Right renal pelvis (tissue), 4 donors: ENCODE data around the gene CALCOCO2. TPM values are rescaled to one million over a fixed set of nuclear protein-coding genes. Genes with fewer than 3 reads are reported as not detected.
"Not testable (repeated sequence)": the region's sequence is repeated elsewhere in the genome, so short reads cannot be mapped to it uniquely, and the experiment has no call there.

Experiments used
- DNase-seq, 4 donors: peaks; one replicate each; pipeline ENCODE4 v3.0.0-alpha.2; 2013; ENCODE audit warnings: low read depth in 4 of 4, low spot score in 3 of 4, missing footprints in 1 of 4
- polyA plus RNA-seq, 4 donors: library from polyadenylated mRNA; unstranded; fragments of 120-200 nt; gene quantifications; one replicate each; pipeline ENCODE4 v1.2.1, GENCODE V29; 2013; ENCODE audit not compliant: insufficient read length in 4 of 4

The CALCOCO2 gene
- polyA plus RNA-seq, 4 donors, result 70.1 to 87.4 (median 83.2) TPM

- not testable (repeated sequence) for DNase-seq
These were observed 9.9 kb upstream of the CALCOCO2 start for GRCh38 chr17:48820936-48821335.

- no peak for DNase-seq
These were observed 5.1 kb upstream of the CALCOCO2 start for GRCh38 chr17:48825446-48826381.

GRCh38 chr17:48831549-48831883 lies 681 bp downstream of the CALCOCO2 start:
- no peak for DNase-seq

GRCh38 chr17:48834973-48835372 lies 4.1 kb downstream of the CALCOCO2 start:
- no peak for DNase-seq

GRCh38 chr17:48835971-48836370 lies 5.1 kb downstream of the CALCOCO2 start:
- DNase-seq, result no peak

GRCh38 chr17:48837458-48837857 lies 6.6 kb downstream of the CALCOCO2 start:
- DNase-seq, result not testable (repeated sequence)

GRCh38 chr17:48840441-48840840 lies 9.6 kb downstream of the CALCOCO2 start:
- DNase-seq, result no peak

- DNase-seq, result no peak
These were observed 10.6 kb downstream of the CALCOCO2 start for GRCh38 chr17:48841395-48841831.

GRCh38 chr17:48842746-48843145 lies 11.9 kb downstream of the CALCOCO2 start:
- no peak for DNase-seq

- DNase-seq, result no peak
These were observed 12.5 kb downstream of the CALCOCO2 start for GRCh38 chr17:48843187-48843900.

GRCh38 chr17:48850792-48851323 lies 20.0 kb downstream of the CALCOCO2 start:
- DNase-seq, result no peak

- DNase-seq, result no peak
These were observed 24.1 kb downstream of the CALCOCO2 start for GRCh38 chr17:48854774-48855476.

- DNase-seq, result no peak
These were observed 25.4 kb downstream of the CALCOCO2 start for GRCh38 chr17:48856122-48856821.

- DNase-seq, result no peak
These were observed 29.2 kb downstream of the CALCOCO2 start for GRCh38 chr17:48860034-48860433.

GRCh38 chr17:48860456-48860855 lies 29.6 kb downstream of the CALCOCO2 start:
- DNase-seq, result no peak

- DNase-seq, result no peak
These were observed 38.2 kb downstream of the CALCOCO2 start for GRCh38 chr17:48868916-48869500.

- DNase-seq, result no peak
These were observed 39.0 kb downstream of the CALCOCO2 start for GRCh38 chr17:48869821-48870318.

- DNase-seq, result no peak
These were observed 40.3 kb downstream of the CALCOCO2 start for GRCh38 chr17:48871035-48871550.
